K562 (cell line): Measurements from ENCODE around the gene SOBP.
A peak's percentile ranks its signal among the peaks of the same experiment; 100 is the strongest.

Experiments used
- CBX2 ChIP-seq: fragments of 200-600 bp; sonication (generic); IDR thresholded peaks from one replicate; pipeline ENCODE4 v1.6.1; 2012; ENCODE audit warnings: mild to moderate bottlenecking, low read length, inconsistent platforms; ENCODE audit not compliant: insufficient read depth, poor library complexity, severe bottlenecking
- CTCF ChIP-seq, 3 experiments: IDR thresholded peaks in 2 of 3; conservative IDR thresholded peaks in 1 of 3; 2 replicates each; pipeline ENCODE4 v1.5.1; 2011 to 2012; ENCODE audit warnings: low read length in 3 of 3, mild to moderate bottlenecking in 3 of 3, control low read depth in 2 of 3, improper control_type of control experiment in 1 of 3, inconsistent platforms in 1 of 3, low read depth in 1 of 3, mixed read lengths in 1 of 3, moderate library complexity in 1 of 3; ENCODE audit not compliant: insufficient read depth in 2 of 3
- FOXP4 ChIP-seq: sonication (generic); formaldehyde crosslinking; IDR thresholded peaks from 2 replicates; pipeline ENCODE4 v1.8.0; 2022; ENCODE audit warnings: mild to moderate bottlenecking, missing genetic modification reagents, borderline replicate concordance
- KAT2B ChIP-seq: IDR thresholded peaks from one replicate; pipeline ENCODE4 v1.6.1; 2012; ENCODE audit warnings: low read depth, mild to moderate bottlenecking, control low read depth, inconsistent platforms, low read length, moderate library complexity
- LEF1 ChIP-seq: fragments of 450-650 bp; IDR thresholded peaks from 2 replicates; pipeline ENCODE4 v1.6.1; 2016; ENCODE audit warnings: mild to moderate bottlenecking
- SMAD1 ChIP-seq: fragments of 150-350 bp; IDR thresholded peaks from 2 replicates; pipeline ENCODE4 v1.6.1; 2014; ENCODE audit warnings: low read length, low read depth; ENCODE audit not compliant: partially characterized antibody
- SPI1 ChIP-seq: IDR thresholded peaks from 2 replicates; pipeline ENCODE4 v1.6.1; 2011; ENCODE audit warnings: low read depth, low read length, control low read depth, borderline replicate concordance
- TBL1XR1 ChIP-seq, 2 experiments: IDR thresholded peaks; 2 replicates each; pipeline ENCODE4 v1.6.1; 2012; ENCODE audit warnings: improper control_type of control experiment in 2 of 2, low read length in 2 of 2, mild to moderate bottlenecking in 1 of 2
- ZNF274 ChIP-seq: IDR thresholded peaks from 2 replicates; pipeline ENCODE4 v1.6.1; 2011; ENCODE audit warnings: low read depth, mild to moderate bottlenecking, low read length, moderate library complexity, borderline replicate concordance
- ZNF785 ChIP-seq: fragments of 250-450 bp; sonication (Bioruptor Pico); IDR thresholded peaks from 2 replicates; pipeline ENCODE4 v1.4.0; 2020; ENCODE audit warnings: mild to moderate bottlenecking

- TF ChIP-seq KAT2B, result no peak
- no peak for TF ChIP-seq TBL1XR1 (IDR thresholded peaks at IDR 0.05; ENCODE audit: low read length in 2 of 2)
- TF ChIP-seq ZNF785 (CRISPR knock-in tag), result no peak
- TF ChIP-seq LEF1, result no peak
- no peak for TF ChIP-seq CTCF (IDR thresholded peaks at IDR 0.05 in 2 of 3, conservative IDR thresholded peaks at IDR 0.05 in 1 of 3; ENCODE audit: insufficient read depth in 2 of 3, low read depth in 1 of 3, low read length in 3 of 3)
- TF ChIP-seq SMAD1, result no peak
- TF ChIP-seq FOXP4, result no peak
- TF ChIP-seq SPI1, result no peak
- peak; percentile 22 for TF ChIP-seq CBX2
- TF ChIP-seq ZNF274, result no peak
Measured at GRCh38 chr6:107493158-107494057, 3.5 kb downstream of the SOBP start.
